ENCODE data around the gene IER3IP1.
A peak's percentile ranks its signal among the peaks of the same experiment; 100 is the strongest.

IER3IP1 gene

GRCh38 chr18:47146206-47146605, 30.0 kb downstream of the IER3IP1 start:
- Mint-ChIP-seq H3K27ac (no peak overlapping the region), H3K27me3 (no peaks in the 10 kb centered on the region), H3K4me1 (ENCODE audit: low read depth) (peaks cover 26% of the 10 kb centered on the region), H3K4me3 (no peak overlapping the region), H3K36me3 (ENCODE audit: low read depth) (peaks cover 14% of the 10 kb centered on the region), H3K9me3 (no peaks in the 10 kb centered on the region)
- intact Hi-C loops (cut with micrococcal nuclease), result no loop called here

GRCh38 chr18:47143899-47144485, 32.2 kb downstream of the IER3IP1 start:
- no peaks in the 10 kb centered on the region for H3K27me3 Mint-ChIP-seq
- no peak overlapping the region for H3K4me3 Mint-ChIP-seq
- H3K27ac Mint-ChIP-seq, result no peak overlapping the region
- H3K36me3 Mint-ChIP-seq (ENCODE audit: low read depth), result peaks cover 11% of the 10 kb centered on the region
- H3K9me3 Mint-ChIP-seq, result no peaks in the 10 kb centered on the region
- intact Hi-C loops (cut with micrococcal nuclease), result no loop called here
- H3K4me1 Mint-ChIP-seq (ENCODE audit: low read depth), result peaks cover 7% of the 10 kb centered on the region

GRCh38 chr18:47143153-47143552, 33.0 kb downstream of the IER3IP1 start:
- no peak overlapping the region for H3K27ac Mint-ChIP-seq
- no peaks in the 10 kb centered on the region for H3K9me3 Mint-ChIP-seq
- H3K4me1 Mint-ChIP-seq (ENCODE audit: low read depth), result no peaks in the 10 kb centered on the region
- intact Hi-C loops (cut with micrococcal nuclease), result no loop called here
- no peak overlapping the region for H3K4me3 Mint-ChIP-seq
- H3K27me3 Mint-ChIP-seq, result no peaks in the 10 kb centered on the region
- H3K36me3 Mint-ChIP-seq (ENCODE audit: low read depth), result peaks cover 13% of the 10 kb centered on the region

- no peaks in the 10 kb centered on the region for H3K9me3 Mint-ChIP-seq
- H3K4me3 Mint-ChIP-seq, result no peak overlapping the region
- no peaks in the 10 kb centered on the region for H3K4me1 Mint-ChIP-seq (ENCODE audit: low read depth)
- peaks cover 21% of the 10 kb centered on the region for H3K36me3 Mint-ChIP-seq (ENCODE audit: low read depth)
- intact Hi-C loops (cut with micrococcal nuclease), result no loop called here
- no peak overlapping the region for H3K27ac Mint-ChIP-seq
- no peaks in the 10 kb centered on the region for H3K27me3 Mint-ChIP-seq
Observed at GRCh38 chr18:47141289-47141688, 34.9 kb downstream of the IER3IP1 start.

GRCh38 chr18:47121146-47121545, 55.0 kb downstream of the IER3IP1 start:
- Mint-ChIP-seq H3K27ac (no peak overlapping the region), H3K4me3 (no peak overlapping the region), H3K9me3 (no peaks in the 10 kb centered on the region), H3K27me3 (no peaks in the 10 kb centered on the region), H3K4me1 (ENCODE audit: low read depth) (no peaks in the 10 kb centered on the region), H3K36me3 (ENCODE audit: low read depth) (peaks cover 73% of the 10 kb centered on the region)
- intact Hi-C loops (cut with micrococcal nuclease), result no loop called here

GRCh38 chr18:47120428-47120827, 55.7 kb downstream of the IER3IP1 start:
- intact Hi-C loops (cut with micrococcal nuclease), result no loop called here
- no peak overlapping the region for H3K4me3 Mint-ChIP-seq
- no peaks in the 10 kb centered on the region for H3K9me3 Mint-ChIP-seq
- H3K4me1 Mint-ChIP-seq (ENCODE audit: low read depth), result no peaks in the 10 kb centered on the region
- no peaks in the 10 kb centered on the region for H3K27me3 Mint-ChIP-seq
- H3K27ac Mint-ChIP-seq, result no peak overlapping the region
- peaks cover 77% of the 10 kb centered on the region for H3K36me3 Mint-ChIP-seq (ENCODE audit: low read depth)

- H3K9me3 Mint-ChIP-seq, result no peaks in the 10 kb centered on the region
- peaks cover 76% of the 10 kb centered on the region for H3K36me3 Mint-ChIP-seq (ENCODE audit: low read depth)
- H3K27me3 Mint-ChIP-seq, result no peaks in the 10 kb centered on the region
- H3K4me1 Mint-ChIP-seq (ENCODE audit: low read depth), result no peaks in the 10 kb centered on the region
- H3K27ac Mint-ChIP-seq, result no peak overlapping the region
- H3K4me3 Mint-ChIP-seq, result no peak overlapping the region
- intact Hi-C loops (cut with micrococcal nuclease), result no loop called here
Observed at GRCh38 chr18:47118981-47119380, 57.2 kb downstream of the IER3IP1 start.

- Mint-ChIP-seq H3K27ac (no peak overlapping the region), H3K9me3 (no peaks in the 10 kb centered on the region), H3K27me3 (no peaks in the 10 kb centered on the region), H3K4me1 (ENCODE audit: low read depth) (no peaks in the 10 kb centered on the region), H3K36me3 (ENCODE audit: low read depth) (peaks cover 80% of the 10 kb centered on the region), H3K4me3 (no peak overlapping the region)
- intact Hi-C loops (cut with micrococcal nuclease), result no loop called here
Observed at GRCh38 chr18:47115205-47115604, 61.0 kb downstream of the IER3IP1 start.

GRCh38 chr18:47113796-47114540, 62.2 kb downstream of the IER3IP1 start:
- Mint-ChIP-seq H3K27me3 (no peaks in the 10 kb centered on the region), H3K9me3 (no peaks in the 10 kb centered on the region), H3K4me3 (no peak overlapping the region), H3K27ac (no peak overlapping the region), H3K36me3 (ENCODE audit: low read depth) (peaks cover 81% of the 10 kb centered on the region), H3K4me1 (ENCODE audit: low read depth) (no peaks in the 10 kb centered on the region)
- intact Hi-C loops (cut with micrococcal nuclease), result no loop called here

GRCh38 chr18:47110492-47111274, 65.5 kb downstream of the IER3IP1 start:
- Mint-ChIP-seq H3K27me3 (no peaks in the 10 kb centered on the region), H3K4me1 (ENCODE audit: low read depth) (no peaks in the 10 kb centered on the region), H3K36me3 (ENCODE audit: low read depth) (peaks cover 92% of the 10 kb centered on the region), H3K9me3 (no peaks in the 10 kb centered on the region), H3K27ac (no peak overlapping the region), H3K4me3 (no peak overlapping the region)
- intact Hi-C loops (cut with micrococcal nuclease), result no loop called here

GRCh38 chr18:47109720-47110119, 66.4 kb downstream of the IER3IP1 start:
- Mint-ChIP-seq H3K4me1 (ENCODE audit: low read depth) (no peaks in the 10 kb centered on the region), H3K9me3 (no peaks in the 10 kb centered on the region), H3K27ac (peak overlapping the region; percentile 41), H3K27me3 (no peaks in the 10 kb centered on the region), H3K4me3 (no peak overlapping the region), H3K36me3 (ENCODE audit: low read depth) (peaks cover 84% of the 10 kb centered on the region)
- intact Hi-C loops (cut with micrococcal nuclease), result no loop called here

GRCh38 chr18:47108998-47109405, 67.2 kb downstream of the IER3IP1 start:
- Mint-ChIP-seq H3K27me3 (no peaks in the 10 kb centered on the region), H3K27ac (no peak overlapping the region), H3K36me3 (ENCODE audit: low read depth) (peaks cover 85% of the 10 kb centered on the region), H3K4me1 (ENCODE audit: low read depth) (no peaks in the 10 kb centered on the region), H3K4me3 (no peak overlapping the region), H3K9me3 (no peaks in the 10 kb centered on the region)
- intact Hi-C loops (cut with micrococcal nuclease), result no loop called here

GRCh38 chr18:47108373-47108772, 67.8 kb downstream of the IER3IP1 start:
- H3K27ac Mint-ChIP-seq, result no peak overlapping the region
- intact Hi-C loops (cut with micrococcal nuclease), result no loop called here

More at GRCh38 chr18:47108373-47108772, 67.8 kb downstream of the IER3IP1 start:
- Mint-ChIP-seq H3K4me1 (ENCODE audit: low read depth) (no peaks in the 10 kb centered on the region), H3K27me3 (no peaks in the 10 kb centered on the region), H3K9me3 (no peaks in the 10 kb centered on the region), H3K4me3 (no peak overlapping the region), H3K36me3 (ENCODE audit: low read depth) (peaks cover 84% of the 10 kb centered on the region)

All from dendritic cell treated with granulocyte-macrophage colony-stimulating factor and Interleukin-4, amounts not matched to agents 40 ng/mL and 50 ng/mL, for 4 days (primary cell).